Cardiac muscle cell (in vitro differentiated cells and primary cell): ENCODE data around the gene CABCOCO1. TPM values are rescaled to one million over a fixed set of nuclear protein-coding genes. Genes with fewer than 3 reads are reported as not detected.

Experiments used
- DNase-seq, 2 donors: peaks; one replicate each; pipeline versions ENCODE4 v3.0.0 to v3.0.0-alpha.2; 2010 to 2017; ENCODE audit warnings: low read depth in 1 of 2, low spot score in 1 of 2
- H3K27ac ChIP-seq: fragments of 200-600 bp; sonication (generic); 2 replicates; pipeline ENCODE4 v1.5.1; 2016
- H3K27me3 ChIP-seq: fragments of 200-600 bp; sonication (generic); 2 replicates; pipeline ENCODE4 v1.6.0; 2016; ENCODE audit warnings: control low read depth
- H3K36me3 ChIP-seq: fragments of 200-600 bp; sonication (generic); 2 replicates; pipeline ENCODE4 v1.5.1; 2016; ENCODE audit warnings: control low read depth
- H3K4me1 ChIP-seq: fragments of 200-600 bp; sonication (generic); 2 replicates; pipeline ENCODE4 v1.8.1; 2017; ENCODE audit warnings: low read depth, mild to moderate bottlenecking, mixed run types
- H3K4me3 ChIP-seq: fragments of 200-600 bp; sonication (generic); 2 replicates; pipeline ENCODE4 v1.5.1; 2016; ENCODE audit warnings: mild to moderate bottlenecking
- H3K9me3 ChIP-seq: fragments of 200-600 bp; sonication (generic); 2 replicates; pipeline ENCODE4 v1.5.1; 2017; ENCODE audit warnings: low read depth, mild to moderate bottlenecking, control low read depth
- polyA plus RNA-seq: library from polyadenylated mRNA; unstranded; fragments of >200 nt; fragmentation: Nextera tagmentation; extraction: Ambion mirVana; gene quantifications from 2 replicates; pipeline ENCODE4 v1.2.1, GENCODE V29; 2016
- total RNA-seq: library from RNA; depleted of rRNA; stranded (reverse); fragments of >200 nt; gene quantifications from 2 replicates; pipeline ENCODE4 v1.2.3, GENCODE V29; 2016
- TF ChIP-seq, protein P1 (sequence below): IDR thresholded peaks from 2 replicates; pipeline ENCODE4 v1.5.1; 2012; ENCODE audit warnings: low read depth, mild to moderate bottlenecking, low read length

CABCOCO1 gene
- total and polyA plus RNA-seq, 2 experiments from 2014 or later = 1.5 TPM

- Histone ChIP-seq H3K27me3 (no peaks in the 10 kb centered on the region), H3K9me3 (no peaks in the 10 kb centered on the region), H3K4me1 (no peaks in the 10 kb centered on the region), H3K36me3 (no peaks in the 10 kb centered on the region), H3K27ac (no peak overlapping the region), H3K4me3 (no peak overlapping the region)
- TF ChIP-seq, protein P1, sequence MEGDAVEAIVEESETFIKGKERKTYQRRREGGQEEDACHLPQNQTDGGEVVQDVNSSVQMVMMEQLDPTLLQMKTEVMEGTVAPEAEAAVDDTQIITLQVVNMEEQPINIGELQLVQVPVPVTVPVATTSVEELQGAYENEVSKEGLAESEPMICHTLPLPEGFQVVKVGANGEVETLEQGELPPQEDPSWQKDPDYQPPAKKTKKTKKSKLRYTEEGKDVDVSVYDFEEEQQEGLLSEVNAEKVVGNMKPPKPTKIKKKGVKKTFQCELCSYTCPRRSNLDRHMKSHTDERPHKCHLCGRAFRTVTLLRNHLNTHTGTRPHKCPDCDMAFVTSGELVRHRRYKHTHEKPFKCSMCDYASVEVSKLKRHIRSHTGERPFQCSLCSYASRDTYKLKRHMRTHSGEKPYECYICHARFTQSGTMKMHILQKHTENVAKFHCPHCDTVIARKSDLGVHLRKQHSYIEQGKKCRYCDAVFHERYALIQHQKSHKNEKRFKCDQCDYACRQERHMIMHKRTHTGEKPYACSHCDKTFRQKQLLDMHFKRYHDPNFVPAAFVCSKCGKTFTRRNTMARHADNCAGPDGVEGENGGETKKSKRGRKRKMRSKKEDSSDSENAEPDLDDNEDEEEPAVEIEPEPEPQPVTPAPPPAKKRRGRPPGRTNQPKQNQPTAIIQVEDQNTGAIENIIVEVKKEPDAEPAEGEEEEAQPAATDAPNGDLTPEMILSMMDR = no peak
- DNase-seq = no peak
These were observed 80.1 kb downstream of the CABCOCO1 start for GRCh38 chr10:61742812-61743211.

- Histone ChIP-seq H3K27ac (no peak overlapping the region), H3K4me1 (no peaks in the 10 kb centered on the region), H3K36me3 (no peaks in the 10 kb centered on the region), H3K27me3 (no peaks in the 10 kb centered on the region), H3K4me3 (no peak overlapping the region), H3K9me3 (no peaks in the 10 kb centered on the region)
- DNase-seq = no peak
- TF ChIP-seq, protein P1 = peak; percentile 18
These were observed 81.7 kb downstream of the CABCOCO1 start for GRCh38 chr10:61744469-61744868.

DNA sequence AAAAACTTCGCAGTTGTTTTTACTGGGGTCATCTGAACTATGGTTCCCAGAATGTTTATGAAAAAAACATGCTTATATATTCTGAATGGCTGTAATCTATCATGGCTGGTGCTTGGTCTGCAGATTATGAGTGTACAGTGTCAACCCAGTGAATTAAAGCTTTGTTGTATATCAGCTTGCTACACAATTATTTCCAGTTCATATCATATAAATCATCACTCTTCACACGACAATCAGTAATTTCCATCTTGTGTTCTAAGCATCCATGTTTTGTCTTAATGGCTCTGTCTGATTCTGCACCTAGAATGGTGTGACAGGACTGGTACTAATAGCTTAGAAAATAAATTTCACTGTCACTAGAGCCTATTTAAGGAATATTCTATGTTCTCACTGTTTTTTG is 83.6 kb downstream of the CABCOCO1 start:
- DNase-seq = no peak
- TF ChIP-seq, protein P1 = no peak
- no peak overlapping the region for H3K4me3 ChIP-seq

DNA sequence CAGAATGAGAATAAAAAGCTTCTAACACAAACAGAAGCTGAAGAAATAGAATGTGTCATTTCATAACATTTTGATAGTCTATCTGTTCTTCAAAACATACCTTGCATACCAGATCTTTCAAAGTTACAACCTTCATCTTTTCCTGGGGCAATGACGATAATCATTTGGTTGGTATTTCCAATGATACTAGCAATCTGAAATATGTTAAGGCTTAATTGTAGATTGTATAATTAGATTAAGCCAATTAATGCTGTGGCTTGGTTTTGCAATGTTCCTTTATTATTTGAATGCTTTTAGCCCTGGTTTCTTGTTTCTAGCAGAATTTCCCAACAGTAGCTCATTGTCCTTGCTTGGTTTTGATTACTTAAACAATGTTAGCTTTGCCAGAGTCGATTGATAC is 84.6 kb downstream of the CABCOCO1 start:
- no peaks in the 10 kb centered on the region for H3K36me3 ChIP-seq
- peaks cover 5% of the 10 kb centered on the region for H3K4me1 ChIP-seq
- no peak overlapping the region for H3K4me3 ChIP-seq
- TF ChIP-seq, protein P1 = no peak
- H3K27me3 ChIP-seq = no peaks in the 10 kb centered on the region
- H3K9me3 ChIP-seq = no peaks in the 10 kb centered on the region
- H3K27ac ChIP-seq = no peak overlapping the region
- no peak for DNase-seq

More for the DNA sequence above, 83.6 kb downstream of the CABCOCO1 start:
- Histone ChIP-seq H3K4me1 (no peaks in the 10 kb centered on the region), H3K36me3 (no peaks in the 10 kb centered on the region), H3K9me3 (no peaks in the 10 kb centered on the region), H3K27me3 (no peaks in the 10 kb centered on the region), H3K27ac (no peak overlapping the region)

DNA sequence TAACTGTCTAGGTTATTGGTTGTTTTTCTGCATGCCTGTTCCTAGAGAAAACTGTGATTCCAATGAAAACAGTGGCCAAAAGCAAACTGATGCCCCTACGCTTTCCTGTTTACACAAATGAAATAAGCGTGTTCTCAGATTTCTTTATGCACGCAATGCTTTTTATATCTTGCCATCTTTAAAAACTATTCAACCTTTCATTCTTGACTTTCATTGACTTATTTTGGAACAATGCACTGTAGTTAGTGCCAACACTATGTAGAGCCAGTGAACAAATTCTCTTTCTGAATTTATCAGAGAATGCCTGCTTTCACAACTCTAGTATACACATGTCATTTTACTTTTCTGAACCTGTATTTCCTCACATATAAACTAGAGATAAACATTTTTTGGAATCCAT is 86.6 kb downstream of the CABCOCO1 start:
- Histone ChIP-seq H3K27ac (no peak overlapping the region), H3K36me3 (no peaks in the 10 kb centered on the region), H3K9me3 (no peaks in the 10 kb centered on the region), H3K27me3 (no peaks in the 10 kb centered on the region), H3K4me1 (peaks cover 17% of the 10 kb centered on the region), H3K4me3 (no peak overlapping the region)
- TF ChIP-seq, protein P1 = no peak
- DNase-seq = no peak
